ENCODE measurements around the gene ANKRD63.

The ANKRD63 gene

GRCh38 chr15:40243126-40243810 is 39.6 kb downstream of the ANKRD63 start:
- no peak for DNase-seq (ENCODE audit: low read depth, low spot score)

DNA sequence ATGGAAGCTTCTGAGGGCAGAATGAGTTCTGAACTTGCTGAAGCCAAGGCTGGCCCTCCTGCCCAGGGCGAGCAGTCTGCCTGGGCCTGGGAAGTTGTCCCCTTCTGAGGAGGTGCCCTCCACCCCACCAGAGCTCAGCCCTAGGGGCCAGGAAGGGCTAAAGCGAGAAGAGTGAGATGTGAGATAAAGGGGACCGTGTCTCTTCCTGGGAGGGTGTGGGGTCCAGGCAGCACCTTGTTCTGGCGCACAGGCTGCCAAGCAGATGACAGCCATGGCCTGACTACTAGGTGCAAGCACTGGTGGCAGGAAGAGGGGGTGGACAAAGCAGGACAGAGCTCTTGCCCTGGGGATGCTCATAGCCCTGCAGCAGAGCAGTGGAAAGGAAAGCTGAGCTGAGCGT is 40.3 kb downstream of the ANKRD63 start:
- no peak for DNase-seq (ENCODE audit: low read depth, low spot score)

DNA sequence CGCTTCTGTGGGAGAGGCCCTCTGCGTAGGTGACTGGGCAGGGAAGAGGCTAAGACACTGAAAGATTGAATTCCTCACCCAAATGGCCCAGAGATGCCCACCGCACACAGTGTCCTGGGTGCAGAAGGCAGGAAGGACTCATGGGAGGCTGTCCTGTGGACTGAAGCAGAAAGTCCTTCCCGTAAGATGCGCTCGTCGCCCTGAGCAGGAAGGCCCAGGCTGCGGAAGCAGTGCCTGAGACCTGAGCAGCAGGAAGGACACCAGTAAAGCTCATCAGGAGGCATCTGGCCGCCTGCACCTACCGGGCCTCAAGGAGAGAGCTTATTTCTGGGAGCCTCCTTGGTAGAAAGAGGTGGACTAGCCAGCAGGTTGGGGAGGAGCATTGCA is 40.7 kb downstream of the ANKRD63 start:
- no peak for DNase-seq (ENCODE audit: low read depth, low spot score)

DNA sequence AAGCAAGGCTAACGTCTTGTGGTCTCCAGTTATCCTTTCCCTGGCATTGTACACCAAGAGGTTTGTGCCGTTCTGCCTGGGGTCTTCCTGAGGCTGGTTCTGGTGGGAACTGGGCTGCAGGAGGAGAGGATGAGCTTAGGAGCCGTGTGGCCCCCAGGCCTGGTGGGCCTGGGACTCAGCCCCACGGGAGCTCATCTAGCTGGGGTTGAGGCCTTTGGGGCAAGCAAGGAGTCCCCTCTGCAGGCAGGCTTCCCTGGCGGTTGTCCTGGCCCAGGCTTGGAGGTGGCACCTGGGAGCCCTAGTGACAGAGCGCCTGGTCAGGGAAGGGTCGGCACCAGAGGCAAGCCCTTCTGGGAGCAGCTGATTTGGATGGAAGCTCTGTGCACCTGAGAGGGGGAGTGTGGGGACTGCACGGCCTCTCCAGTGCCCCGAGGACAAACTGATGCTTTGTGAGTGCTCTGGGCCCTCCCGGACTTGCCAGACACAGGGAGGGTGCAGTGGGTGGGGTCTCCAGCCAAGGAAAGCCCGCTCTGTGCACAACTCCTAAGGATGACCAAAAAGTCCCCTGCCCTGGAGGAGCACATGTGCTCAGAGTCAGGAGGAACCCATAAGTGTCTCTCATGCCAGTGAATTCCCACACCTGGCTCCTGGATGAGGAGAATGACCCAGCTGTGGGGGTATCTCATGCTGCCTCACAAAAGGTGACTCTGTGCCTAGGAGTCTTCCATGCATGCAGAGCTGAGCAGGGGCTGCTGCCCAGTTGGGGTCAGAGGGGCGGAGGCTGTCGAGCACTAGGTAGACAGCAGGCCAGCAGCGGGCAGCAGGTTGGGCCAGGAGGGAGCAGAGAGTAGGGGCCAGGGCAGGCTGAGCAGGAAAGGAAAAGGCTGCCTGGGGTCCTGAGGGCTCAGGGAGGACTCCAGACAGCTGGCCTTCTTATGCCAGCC is 41.3 kb downstream of the ANKRD63 start:
- no peak for DNase-seq (ENCODE audit: low read depth, low spot score)

GRCh38 chr15:40240619-40241221 is 42.1 kb downstream of the ANKRD63 start:
- no peak for DNase-seq (ENCODE audit: low read depth, low spot score)

DNA sequence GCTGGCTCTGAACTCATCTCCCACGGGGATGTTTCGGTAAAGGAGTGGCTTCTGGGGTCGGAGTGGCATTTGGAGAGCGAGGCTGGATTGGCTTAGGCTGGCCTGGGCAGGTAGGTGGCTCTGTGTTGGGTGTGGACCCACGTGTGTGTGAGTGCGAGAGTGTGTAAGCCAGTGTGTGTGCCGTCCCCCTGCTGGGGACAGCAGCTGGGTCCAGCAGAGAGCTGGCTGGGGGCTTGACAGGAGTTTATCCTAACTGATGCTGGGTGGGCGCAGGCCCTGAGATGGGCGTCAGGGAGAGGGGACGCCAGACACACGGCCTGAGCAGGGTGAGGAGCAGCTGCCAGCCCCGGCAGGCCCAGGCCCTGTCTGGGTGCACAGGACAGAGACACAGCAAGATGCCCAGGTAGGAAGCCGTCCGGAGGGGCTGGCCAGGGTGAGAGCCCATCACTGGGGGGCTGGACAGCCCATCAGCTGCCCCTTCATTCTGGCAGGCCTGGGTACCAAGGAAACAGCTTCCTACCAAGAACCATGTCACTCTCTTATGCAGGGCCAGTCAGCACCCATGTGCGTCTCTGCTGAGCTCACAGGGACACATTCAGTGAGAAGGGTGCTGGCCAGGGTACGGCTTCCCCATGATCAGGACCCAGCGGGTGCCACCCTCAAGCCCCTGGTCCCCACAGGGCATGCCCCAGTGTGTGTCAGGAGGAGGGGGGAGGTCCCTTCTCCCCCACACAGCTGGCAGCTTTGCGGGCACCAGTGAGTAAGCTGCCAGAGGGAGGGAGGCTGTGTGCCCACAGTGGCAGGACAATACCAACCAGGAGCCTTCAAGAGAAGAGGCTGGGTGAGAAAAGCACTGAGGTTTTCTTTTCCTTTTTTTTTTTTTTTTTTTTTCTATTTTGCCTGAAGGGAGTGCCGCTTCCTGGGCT is 42.9 kb downstream of the ANKRD63 start:
- DNase-seq (ENCODE audit: low read depth, low spot score) = no peak

DNA sequence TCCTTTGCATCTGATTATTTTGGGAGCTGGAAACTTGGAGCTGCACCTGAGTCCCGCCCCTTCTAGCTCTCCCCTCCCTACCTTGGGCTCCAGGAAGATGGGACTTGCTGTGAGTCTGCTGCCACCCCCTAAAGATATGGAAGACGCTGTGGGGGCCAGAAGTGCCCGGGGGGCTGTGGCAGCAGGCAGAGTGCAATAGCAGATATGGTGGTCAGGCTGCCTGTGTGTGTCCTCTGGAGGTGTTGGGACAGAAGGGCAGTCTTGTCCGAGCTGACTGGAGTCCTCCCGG is 43.5 kb downstream of the ANKRD63 start:
- no peak for DNase-seq (ENCODE audit: low read depth, low spot score)

DNA sequence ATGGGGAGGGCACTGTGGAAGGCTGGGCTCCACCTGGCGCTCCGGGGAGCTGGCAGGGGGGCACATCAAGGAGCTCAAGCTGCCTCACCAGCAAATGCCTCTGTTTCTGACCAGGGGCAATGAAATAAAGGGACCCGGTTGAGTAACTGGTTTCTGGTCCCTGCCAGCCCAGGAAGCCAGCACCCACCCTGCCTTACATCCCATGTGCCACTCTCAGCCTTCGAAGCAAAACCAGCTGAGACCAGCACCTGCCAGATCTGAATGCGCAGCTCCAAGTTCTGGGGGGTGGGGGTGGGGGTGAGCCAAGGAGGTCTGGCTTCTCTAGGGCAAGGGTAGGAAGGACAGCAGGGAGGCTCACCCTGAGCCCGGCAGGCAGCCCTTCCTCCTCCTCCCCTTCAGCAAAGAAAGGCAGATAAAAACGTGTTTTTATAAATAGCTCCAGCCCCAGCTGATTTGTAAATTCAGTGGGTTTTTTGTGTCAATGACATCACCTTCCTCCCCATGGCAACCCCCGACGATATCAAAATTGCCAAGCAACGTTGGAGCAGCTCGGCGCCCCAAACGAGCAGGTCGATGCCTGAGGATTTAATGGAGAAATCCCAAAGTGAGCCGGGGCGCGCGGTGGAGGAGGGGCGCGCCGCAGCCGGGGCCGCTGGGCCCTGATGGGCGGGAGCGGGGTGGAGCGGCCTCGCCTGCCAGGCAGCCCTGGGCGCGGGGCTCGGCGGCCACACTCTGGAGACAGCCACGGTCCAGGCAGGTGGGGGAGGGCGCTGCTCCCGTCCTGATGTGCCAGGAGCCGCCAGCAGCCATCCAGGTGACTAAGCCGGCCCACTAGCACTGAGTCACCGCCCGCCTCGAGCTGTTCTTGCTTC is 44.1 kb downstream of the ANKRD63 start, which contains the start of gene PAK6:
Gene PAK6, plus strand, starts transcription at position 532 of the 872 bp plus-strand sequence. CDS start 25,723 bp downstream, outside the sequence.
- DNase-seq (ENCODE audit: low read depth, low spot score) = no peak

DNA sequence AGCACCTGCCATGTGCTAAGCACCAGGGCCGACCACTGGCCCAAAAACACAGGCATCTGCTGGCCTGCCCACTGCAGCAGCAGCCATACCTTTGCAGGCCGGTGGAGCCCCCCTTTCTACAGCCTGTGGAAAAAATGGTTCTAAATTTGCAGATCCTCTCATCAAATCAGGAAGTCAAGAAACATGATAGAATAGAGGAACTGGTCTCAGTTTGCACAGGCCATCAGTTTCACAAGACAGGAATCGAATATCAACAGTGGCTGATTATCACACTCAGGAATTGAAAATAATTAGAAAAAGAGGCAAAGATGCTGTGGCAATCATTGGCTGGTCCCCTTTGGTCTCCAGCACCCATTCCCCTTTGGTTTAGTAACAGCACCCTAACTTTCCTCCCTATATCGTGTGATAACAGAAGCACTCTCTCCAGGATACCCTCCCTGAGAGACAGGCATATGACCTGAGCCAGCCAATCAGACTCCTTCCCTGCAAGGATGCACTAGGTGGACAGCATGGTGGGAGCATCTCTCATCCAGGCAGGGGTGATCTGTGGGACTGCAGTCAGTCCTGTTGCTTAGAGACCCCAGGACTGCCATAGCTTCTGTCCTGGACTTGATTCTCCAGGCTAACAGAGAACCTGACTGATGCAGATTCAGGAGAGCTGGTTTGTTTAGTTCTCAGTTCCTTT is 47.5 kb downstream of the ANKRD63 start:
- no peak for DNase-seq (ENCODE audit: low read depth, low spot score)

- no peak for DNase-seq (ENCODE audit: low read depth, low spot score)
Measured at GRCh38 chr15:40234783-40235182, 48.1 kb downstream of the ANKRD63 start.

- DNase-seq (ENCODE audit: low read depth, low spot score) = no peak
Measured at GRCh38 chr15:40233727-40234577, 48.9 kb downstream of the ANKRD63 start.

DNA sequence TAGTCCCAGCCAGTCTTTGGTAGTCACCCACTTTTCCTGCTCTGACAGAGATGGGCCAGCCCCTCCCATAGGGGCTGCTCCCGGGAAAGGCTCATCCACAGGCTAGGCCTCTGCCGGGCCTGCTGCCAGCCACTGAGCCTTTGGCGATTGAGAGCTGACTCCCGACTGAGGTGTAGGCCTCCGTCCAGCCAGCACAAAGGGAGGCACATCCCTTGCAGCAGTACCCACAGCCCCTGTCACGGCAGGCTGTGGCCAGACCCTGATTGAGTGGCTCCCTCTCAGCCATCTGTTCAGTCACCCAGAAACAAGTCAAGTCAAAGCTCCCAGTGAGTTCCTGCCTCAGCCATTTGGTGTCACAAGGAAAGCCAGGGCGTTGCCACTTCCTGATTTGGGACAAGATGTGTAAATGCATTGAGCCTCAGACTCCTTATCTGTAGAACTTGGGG is 50.2 kb downstream of the ANKRD63 start:
- no peak for DNase-seq (ENCODE audit: low read depth, low spot score)

All from activated CD4-positive, CD25-positive, alpha-beta regulatory T cell treated with anti-CD3 and anti-CD28 coated beads, Interleukin-2, amount 50 U/mL, for 16 hours (primary cell).